WTC11 (cell line): ENCODE measurements around the gene CYP2B6.

ENCODE experiments used
- GABPB1 ChIP-seq: sonication (generic); formaldehyde crosslinking; IDR thresholded peaks from 2 replicates; pipeline ENCODE4 v1.8.1; 2023; ENCODE audit warnings: mild to moderate bottlenecking, missing genetic modification reagents
- IRF2 ChIP-seq: sonication (generic); formaldehyde crosslinking; IDR thresholded peaks from 2 replicates; pipeline ENCODE4 v1.8.0; 2022; ENCODE audit warnings: low read depth, missing genetic modification reagents, borderline replicate concordance
- TEAD4 ChIP-seq: sonication (generic); formaldehyde crosslinking; IDR thresholded peaks from 2 replicates; pipeline ENCODE4 v1.8.0; 2022; ENCODE audit warnings: mild to moderate bottlenecking, missing genetic modification reagents
- TF ChIP-seq, protein P1 (sequence below): fragments of 200-600 bp; IDR thresholded peaks from 2 replicates; pipeline ENCODE4 v1.8.0; 2022; ENCODE audit warnings: antibody characterized with exemption
- TF ChIP-seq, protein P2 (sequence below): sonication (generic); formaldehyde crosslinking; conservative IDR thresholded peaks from 2 replicates; pipeline ENCODE4 v1.8.1; 2022; ENCODE audit warnings: mild to moderate bottlenecking, missing genetic modification reagents

DNA sequence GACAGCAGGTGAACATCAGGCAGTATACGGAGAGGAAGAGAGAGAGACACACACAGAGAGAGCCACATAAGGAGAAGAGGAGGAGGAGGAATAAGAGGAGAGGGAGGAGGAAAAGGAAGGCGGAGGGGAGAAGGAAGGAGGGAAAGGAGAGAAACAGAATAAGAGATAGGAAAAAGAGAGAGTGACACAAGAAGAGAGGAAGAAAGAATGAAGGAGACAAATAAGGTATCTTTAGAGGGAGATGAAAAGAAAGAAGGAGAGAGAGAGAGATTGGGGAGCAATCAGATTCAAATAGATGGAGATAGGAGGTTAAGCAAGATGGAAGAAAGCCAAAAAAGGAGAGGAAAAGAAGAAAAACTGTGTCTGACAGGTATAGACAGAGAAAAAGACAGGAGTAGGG lies 44.0 kb upstream of the CYP2B6 start:
- TF ChIP-seq, protein P1, sequence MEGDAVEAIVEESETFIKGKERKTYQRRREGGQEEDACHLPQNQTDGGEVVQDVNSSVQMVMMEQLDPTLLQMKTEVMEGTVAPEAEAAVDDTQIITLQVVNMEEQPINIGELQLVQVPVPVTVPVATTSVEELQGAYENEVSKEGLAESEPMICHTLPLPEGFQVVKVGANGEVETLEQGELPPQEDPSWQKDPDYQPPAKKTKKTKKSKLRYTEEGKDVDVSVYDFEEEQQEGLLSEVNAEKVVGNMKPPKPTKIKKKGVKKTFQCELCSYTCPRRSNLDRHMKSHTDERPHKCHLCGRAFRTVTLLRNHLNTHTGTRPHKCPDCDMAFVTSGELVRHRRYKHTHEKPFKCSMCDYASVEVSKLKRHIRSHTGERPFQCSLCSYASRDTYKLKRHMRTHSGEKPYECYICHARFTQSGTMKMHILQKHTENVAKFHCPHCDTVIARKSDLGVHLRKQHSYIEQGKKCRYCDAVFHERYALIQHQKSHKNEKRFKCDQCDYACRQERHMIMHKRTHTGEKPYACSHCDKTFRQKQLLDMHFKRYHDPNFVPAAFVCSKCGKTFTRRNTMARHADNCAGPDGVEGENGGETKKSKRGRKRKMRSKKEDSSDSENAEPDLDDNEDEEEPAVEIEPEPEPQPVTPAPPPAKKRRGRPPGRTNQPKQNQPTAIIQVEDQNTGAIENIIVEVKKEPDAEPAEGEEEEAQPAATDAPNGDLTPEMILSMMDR, result no peak
- no peak for TF ChIP-seq GABPB1 (CRISPR knock-in tag)
- TF ChIP-seq TEAD4 (CRISPR knock-in tag), result no peak
- TF ChIP-seq IRF2, result no peak
- TF ChIP-seq, protein P2, sequence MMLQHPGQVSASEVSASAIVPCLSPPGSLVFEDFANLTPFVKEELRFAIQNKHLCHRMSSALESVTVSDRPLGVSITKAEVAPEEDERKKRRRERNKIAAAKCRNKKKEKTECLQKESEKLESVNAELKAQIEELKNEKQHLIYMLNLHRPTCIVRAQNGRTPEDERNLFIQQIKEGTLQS, result no peak
